Measurements from ENCODE around the gene TIAL1. TPM values are rescaled to one million over a fixed set of nuclear protein-coding genes. Genes with fewer than 3 reads are reported as not detected.

Gene TIAL1
- total and polyA plus RNA-seq, 2 donors (not counting 3 experiments of a cell fraction or from before 2014, with no cell fraction given), result 57.7 to 150 TPM

DNA sequence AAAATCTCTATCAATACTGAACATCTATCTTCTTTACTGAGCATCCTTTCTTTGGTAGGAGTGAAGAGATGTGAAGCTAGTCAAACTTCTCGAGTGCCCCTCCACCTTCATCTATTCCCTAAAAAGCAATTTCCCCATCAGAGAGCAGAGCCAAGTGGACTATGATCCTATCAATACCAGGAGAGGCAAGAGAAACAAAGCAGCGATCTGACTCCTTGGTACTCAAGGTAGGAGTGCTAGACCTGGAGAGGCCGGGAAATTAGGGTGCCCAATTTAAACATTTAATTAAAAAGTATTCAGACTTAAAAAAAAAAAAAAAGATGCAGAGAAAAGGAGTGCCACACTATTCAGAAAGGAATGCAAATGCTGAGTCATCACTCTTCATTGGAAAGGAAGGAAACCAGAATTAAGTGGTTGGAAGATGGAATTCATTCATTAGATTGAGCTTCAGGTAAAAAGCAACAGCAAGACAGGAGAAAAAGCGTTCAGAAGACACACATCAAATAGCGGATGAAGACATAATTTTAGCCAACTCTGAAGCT, 1.6 kb downstream of the TIAL1 start:
- peaks cover 43% of the 10 kb centered on the region for H3K4me1 ChIP-seq (ENCODE audit: control insufficient read depth, extremely low read depth, insufficient read depth, low read length)
- H3K4me3 ChIP-seq (replicated peaks in 1 of 3; ENCODE audit: insufficient read depth in 1 of 3, low read depth in 1 of 3, low read length in 3 of 3), result peak overlapping the region; percentile 85 to 97 (median 97)
- H2AFZ ChIP-seq (ENCODE audit: low read depth, low read length), result no peak overlapping the region
- FAIRE-seq (peak; percentile 15), DNase-seq (ENCODE audit: low read depth, low spot score) (peak; percentile 37)
- TSS peak; percentile 23 for BruUV-seq (replicated peaks)
- H3K27ac ChIP-seq (ENCODE audit: insufficient read depth, low read depth, low read length), result peak overlapping the region; percentile 56
- H4K20me1 ChIP-seq (replicated peaks; ENCODE audit: control insufficient read depth, extremely low read depth, insufficient read depth, low read length), result peaks cover 12% of the 10 kb centered on the region
- POLR2A ChIA-PET, result no interaction called here
- H3K9me1 ChIP-seq (replicated peaks; ENCODE audit: control insufficient read depth, extremely low read depth, insufficient read depth, low read length), result no peaks in the 10 kb centered on the region
- peak overlapping the region; percentile 100 for H3K4me2 ChIP-seq (ENCODE audit: insufficient read depth, low read length)
- peaks cover 0 to 5% of the 10 kb centered on the region in 2 experiments for H3K36me3 ChIP-seq (ENCODE audit: control insufficient read depth in 2 of 2, extremely low read depth in 1 of 2, insufficient read depth in 2 of 2, low read length in 2 of 2)
- H3K9me3 ChIP-seq (replicated peaks; ENCODE audit: control insufficient read depth, insufficient read depth, low read length), result no peaks in the 10 kb centered on the region
- H3K9ac ChIP-seq (replicated peaks; ENCODE audit: extremely low read depth, insufficient read depth, low read length), result peak overlapping the region; percentile 78
- intact Hi-C loops (cut with micrococcal nuclease), result loop anchor here (5.0 kb wide), 1 partner anchor 428 kb away; the partner anchor contains the start of gene SFXN4
- H3K27me3 ChIP-seq (ENCODE audit: control insufficient read depth in 2 of 2, insufficient read depth in 2 of 2, low read length in 2 of 2), result no peaks in the 10 kb centered on the region
- TF ChIP-seq FOS (IDR thresholded peaks at IDR 0.05; ENCODE audit: borderline replicate concordance, insufficient read depth, low read length) (peak; percentile 12), EZH2 (IDR thresholded peaks at IDR 0.05; ENCODE audit: borderline replicate concordance, low read depth, low read length, severe bottlenecking) (no peak), JUN (IDR thresholded peaks at IDR 0.05; ENCODE audit: borderline replicate concordance, insufficient read depth, insufficient read length, low read depth) (peak; percentile 10)
- H3K79me2 ChIP-seq (ENCODE audit: control insufficient read depth, insufficient read depth, low read length), result peaks cover 59% of the 10 kb centered on the region
- dilution Hi-C loops (cut with MboI; ENCODE audit: extremely low pct_ligation_motif_present, low sequenced_read_pairs), result no loop called here
- CTCF ChIA-PET, result interaction anchor here (0.8 to 0.9 kb wide), 4 partner anchors 11 to 874 kb away, joined by 3 to 4 read pairs (median 4); partner anchors contain the start of gene BAG3

GRCh38 chr10:119588071-119588470, 8.7 kb downstream of the TIAL1 start:
- H4K20me1 ChIP-seq (replicated peaks; ENCODE audit: control insufficient read depth, extremely low read depth, insufficient read depth, low read length), result peaks cover 15% of the 10 kb centered on the region
- H3K27ac ChIP-seq (ENCODE audit: insufficient read depth, low read depth, low read length), result no peak overlapping the region
- intact Hi-C loops (cut with micrococcal nuclease), result no loop called here
- peaks cover 10 to 24% of the 10 kb centered on the region in 2 experiments for H3K36me3 ChIP-seq (ENCODE audit: control insufficient read depth in 2 of 2, extremely low read depth in 1 of 2, insufficient read depth in 2 of 2, low read length in 2 of 2)
- FAIRE-seq, result no peak
- no peak for DNase-seq (ENCODE audit: low read depth, low spot score)
- H3K79me2 ChIP-seq (ENCODE audit: control insufficient read depth, insufficient read depth, low read length), result peaks cover 95% of the 10 kb centered on the region
- ChIA-PET CTCF (no interaction called here), POLR2A (no interaction called here)
- H3K4me2 ChIP-seq (ENCODE audit: insufficient read depth, low read length), result no peak overlapping the region
- peaks cover 12% of the 10 kb centered on the region for H3K4me1 ChIP-seq (ENCODE audit: control insufficient read depth, extremely low read depth, insufficient read depth, low read length)
- BruUV-seq (replicated peaks), result no TSS peak
- H3K27me3 ChIP-seq (ENCODE audit: control insufficient read depth in 2 of 2, insufficient read depth in 2 of 2, low read length in 2 of 2), result no peaks in the 10 kb centered on the region
- no peaks in the 10 kb centered on the region for H3K9me1 ChIP-seq (replicated peaks; ENCODE audit: control insufficient read depth, extremely low read depth, insufficient read depth, low read length)
- no peak for TF ChIP-seq JUN (IDR thresholded peaks at IDR 0.05; ENCODE audit: borderline replicate concordance, insufficient read depth, insufficient read length, low read depth)
- TF ChIP-seq, protein P1, sequence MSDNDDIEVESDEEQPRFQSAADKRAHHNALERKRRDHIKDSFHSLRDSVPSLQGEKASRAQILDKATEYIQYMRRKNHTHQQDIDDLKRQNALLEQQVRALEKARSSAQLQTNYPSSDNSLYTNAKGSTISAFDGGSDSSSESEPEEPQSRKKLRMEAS (IDR thresholded peaks at IDR 0.05; ENCODE audit: insufficient read depth, insufficient read length), result no peak
- no peak for TF ChIP-seq FOS (IDR thresholded peaks at IDR 0.05; ENCODE audit: borderline replicate concordance, insufficient read depth, low read length)
- no peak for TF ChIP-seq POLR2AphosphoS5 (IDR thresholded peaks at IDR 0.05; ENCODE audit: insufficient read depth, low read depth, low read length)
- no peak for TF ChIP-seq EZH2 (IDR thresholded peaks at IDR 0.05; ENCODE audit: borderline replicate concordance, low read depth, low read length, severe bottlenecking)
- TF ChIP-seq CTCF (IDR thresholded peaks at IDR 0.05; ENCODE audit: extremely low read depth in 1 of 2, insufficient read depth in 1 of 2, low read depth in 1 of 2, low read length in 2 of 2), result no peak
- TF ChIP-seq POLR2A (IDR thresholded peaks at IDR 0.05; ENCODE audit: low read depth, low read length), result no peak
- no peak for TF ChIP-seq MYC (IDR thresholded peaks at IDR 0.05; ENCODE audit: low read depth, low read length)
- no peak for TF ChIP-seq GATA2 (IDR thresholded peaks at IDR 0.05; ENCODE audit: insufficient read depth, insufficient read length, low read depth, low read length)
- dilution Hi-C loops (cut with MboI; ENCODE audit: extremely low pct_ligation_motif_present, low sequenced_read_pairs), result no loop called here
- no peak overlapping the region for H2AFZ ChIP-seq (ENCODE audit: low read depth, low read length)
- H3K4me3 ChIP-seq (replicated peaks in 1 of 3; ENCODE audit: insufficient read depth in 1 of 3, low read depth in 1 of 3, low read length in 3 of 3), result no peak overlapping the region
- H3K9ac ChIP-seq (replicated peaks; ENCODE audit: extremely low read depth, insufficient read depth, low read length), result no peak overlapping the region
- H3K9me3 ChIP-seq (replicated peaks; ENCODE audit: control insufficient read depth, insufficient read depth, low read length), result no peaks in the 10 kb centered on the region

Data from endothelial cell of umbilical vein (primary cell).